ENCODE data around the gene KLHL21. TPM values are rescaled to one million over a fixed set of nuclear protein-coding genes. Genes with fewer than 3 reads are reported as not detected.
A peak's percentile ranks its signal among the peaks of the same experiment; 100 is the strongest.

The KLHL21 gene
- total and polyA plus RNA-seq, 2 of the 4 experiments (the other 2 are of a cell fraction) = 12.0 to 36.7 TPM

- in situ Hi-C loops (cut with MboI; ENCODE audit: low sequenced_read_pairs) (no loop called here), dilution Hi-C loops (cut with HindIII; ENCODE audit: low sequenced_read_pairs, unreplicated experiment) (no loop called here), intact Hi-C loops (cut with micrococcal nuclease) (no loop called here)
- POLR2A ChIA-PET (ENCODE audit: unreplicated experiment) = no interaction called here
- Histone ChIP-seq H3K4me3 (ENCODE audit: insufficient read depth, low read depth, low read length) (no peak overlapping the region), H4K8ac (ENCODE audit: low read depth in 2 of 2, low read length in 2 of 2) (no peak overlapping the region), H3K14ac (replicated peaks; ENCODE audit: low read depth, low read length) (no peak overlapping the region), H2AFZ (replicated peaks; ENCODE audit: low read length, poor library complexity) (peak overlapping the region; percentile 43), H2AK5ac (ENCODE audit: low read depth, low read length) (no peak overlapping the region), H3K27ac (ENCODE audit: insufficient read depth, low read length) (no peak overlapping the region), H3K9me3 (ENCODE audit: control insufficient read depth, insufficient read depth, low read length) (no peaks in the 10 kb centered on the region), H3K56ac (ENCODE audit: extremely low read depth, insufficient read depth, low read length) (no peak overlapping the region), H3K9ac (ENCODE audit: low read depth, low read length) (no peak overlapping the region), H3K4ac (ENCODE audit: low read depth, low read length) (no peak overlapping the region), H3K79me1 (ENCODE audit: low read depth in 1 of 2, low read length in 2 of 2) (peaks cover 9 to 54% of the 10 kb centered on the region in 2 experiments), H2BK120ac (ENCODE audit: low read depth, low read length) (no peak overlapping the region), H3K18ac (ENCODE audit: low read depth, low read length) (no peak overlapping the region), H3K23ac (ENCODE audit: low read depth, low read length) (no peak overlapping the region), H2BK15ac (ENCODE audit: low read depth, low read length) (no peak overlapping the region), H4K5ac (ENCODE audit: low read depth, low read length) (no peak overlapping the region), H2BK20ac (ENCODE audit: low read depth, low read length) (no peak overlapping the region), H3K4me1 (ENCODE audit: control insufficient read depth, insufficient read depth, low read length) (no peaks in the 10 kb centered on the region), H3K4me2 (ENCODE audit: low read depth, low read length) (no peak overlapping the region), H3K9me1 (ENCODE audit: insufficient read depth, low read length) (peaks cover 11% of the 10 kb centered on the region; the same call in 1 of the 2 replicates), H4K91ac (ENCODE audit: insufficient read depth, low read depth, low read length) (no peak overlapping the region), H2AK9ac (replicated peaks; ENCODE audit: low read depth, low read length, poor library complexity) (no peak overlapping the region), H4K20me1 (ENCODE audit: insufficient read depth, low read length) (peaks cover 42% of the 10 kb centered on the region), H3K36me3 (ENCODE audit: control insufficient read depth, insufficient read depth, low read length) (peaks cover 43% of the 10 kb centered on the region), H3K27me3 (ENCODE audit: control insufficient read depth, insufficient read depth, low read length) (no peaks in the 10 kb centered on the region), H2BK5ac (ENCODE audit: low read depth, low read length, poor library complexity, severe bottlenecking) (no peak overlapping the region)
- CTCF ChIA-PET = no interaction called here
- DNase-seq = no peak
- no TSS peak for BruUV-seq (replicated peaks)
- ATAC-seq (ENCODE audit: low read depth) = no peak
- TF ChIP-seq RAD21 (IDR thresholded peaks at IDR 0.05; ENCODE audit: low read length) = no peak
- no peak for TF ChIP-seq MAFK (IDR thresholded peaks at IDR 0.05; ENCODE audit: low read depth, low read length)
- WGBS, 2 experiments (ENCODE audit: extremely low coverage in 2 of 2, insufficient read length in 1 of 2) = 92% methylated on average over 2 of the region's 11 CpGs; no CpG with 5 or more reads in 1 of the 2 experiments
Measured at GRCh38 chr1:6586404-6586816, 16.3 kb downstream of the KLHL21 start.
